HepG2 (cell line): Measurements from ENCODE around the gene TRIM27. TPM values are rescaled to one million over a fixed set of nuclear protein-coding genes. Genes with fewer than 3 reads are reported as not detected.

ENCODE experiments used
- AGO2 ChIP-seq: fragments of 200-400 bp; formaldehyde crosslinking; optimal IDR thresholded peaks from 2 replicates; pipeline ENCODE3; 2017; ENCODE audit warnings: mild to moderate bottlenecking, low read depth, low read length, moderate library complexity
- AHR ChIP-seq: IDR thresholded peaks from 2 replicates; pipeline ENCODE4 v1.6.1; 2018; ENCODE audit warnings: missing genetic modification reagents, missing compliant biosample characterization
- CC2D1A ChIP-seq: sonication (generic); formaldehyde crosslinking; IDR thresholded peaks from 2 replicates; pipeline ENCODE4 v1.8.1; 2023; ENCODE audit warnings: mild to moderate bottlenecking, missing genetic modification reagents
- HNF4G ChIP-seq, 2 experiments: sonication (generic) in 1 of 2; formaldehyde crosslinking in 1 of 2; IDR thresholded peaks; 2 replicates each; pipeline versions ENCODE4 v1.4.0 to v1.6.1; 2011 to 2020; ENCODE audit warnings: borderline replicate concordance in 2 of 2, low read depth in 2 of 2, mild to moderate bottlenecking in 2 of 2, low read length in 1 of 2, missing genetic modification reagents in 1 of 2, moderate library complexity in 1 of 2
- HOXA7 ChIP-seq: sonication (generic); formaldehyde crosslinking; IDR thresholded peaks from 2 replicates; pipeline ENCODE4 v1.8.1; 2022; ENCODE audit warnings: mild to moderate bottlenecking, missing genetic modification reagents, moderate library complexity
- IRF2 ChIP-seq: IDR thresholded peaks from 2 replicates; pipeline ENCODE4 v1.6.1; 2018; ENCODE audit warnings: missing genetic modification reagents, missing compliant biosample characterization
- KDM6A ChIP-seq: IDR thresholded peaks from 2 replicates; pipeline ENCODE4 v1.6.1; 2016; ENCODE audit warnings: low read depth
- NR1H2 ChIP-seq: sonication (generic); formaldehyde crosslinking; IDR thresholded peaks from 2 replicates; pipeline ENCODE4 v1.8.1; 2022; ENCODE audit warnings: low read depth, missing genetic modification reagents, borderline replicate concordance
- PTBP1 ChIP-seq: fragments of 200-400 bp; formaldehyde crosslinking; IDR thresholded peaks from 2 replicates; pipeline ENCODE4 v1.6.1; 2018; ENCODE audit warnings: low read length, low read depth; ENCODE audit not compliant: poor library complexity, severe bottlenecking
- SALL1 ChIP-seq: sonication (generic); formaldehyde crosslinking; IDR thresholded peaks from 2 replicates; pipeline ENCODE4 v1.8.0; 2022; ENCODE audit warnings: mild to moderate bottlenecking, missing genetic modification reagents
- SAP130 ChIP-seq: IDR thresholded peaks from 2 replicates; pipeline ENCODE4 v1.6.1; 2016; ENCODE audit warnings: low read depth
- SETDB1 ChIP-seq: sonication (generic); formaldehyde crosslinking; IDR thresholded peaks from 2 replicates; pipeline ENCODE4 v1.5.1; 2020; ENCODE audit warnings: missing genetic modification reagents, mild to moderate bottlenecking, borderline replicate concordance
- SMARCC2 ChIP-seq: fragments of 450-650 bp; IDR thresholded peaks from 2 replicates; pipeline ENCODE4 v1.6.1; 2017; ENCODE audit warnings: antibody characterized with exemption, mild to moderate bottlenecking
- SRSF9 ChIP-seq: fragments of 200-400 bp; formaldehyde crosslinking; IDR thresholded peaks from 2 replicates; pipeline ENCODE4 v1.6.1; 2018; ENCODE audit warnings: borderline replicate concordance, mild to moderate bottlenecking, low read depth, low read length; ENCODE audit not compliant: insufficient read depth, poor library complexity, severe bottlenecking
- STAG1 ChIP-seq: sonication (generic); formaldehyde crosslinking; IDR thresholded peaks from 2 replicates; pipeline ENCODE4 v1.4.0; 2020; ENCODE audit warnings: missing genetic modification reagents
- TBP ChIP-seq: sonication (generic); formaldehyde crosslinking; IDR thresholded peaks from 2 replicates; pipeline ENCODE4 v1.5.0; 2020; ENCODE audit warnings: missing genetic modification reagents
- TEAD3 ChIP-seq: optimal IDR thresholded peaks from 2 replicates; pipeline ENCODE3; 2016; ENCODE audit warnings: borderline replicate concordance
- TGIF2 ChIP-seq: IDR thresholded peaks from 2 replicates; pipeline ENCODE4 v1.6.1; 2016; ENCODE audit warnings: control low read depth, missing compliant biosample characterization
- ZBTB20 ChIP-seq: sonication (generic); formaldehyde crosslinking; IDR thresholded peaks from 2 replicates; pipeline ENCODE4 v1.8.1; 2023; ENCODE audit warnings: missing genetic modification reagents, low read depth, mild to moderate bottlenecking, borderline replicate concordance
- ZNF207 ChIP-seq: fragments of 450-650 bp; IDR thresholded peaks from 2 replicates; pipeline ENCODE4 v1.6.1; 2016; ENCODE audit warnings: antibody characterized with exemption, borderline replicate concordance
- ZNF501 ChIP-seq: sonication (generic); formaldehyde crosslinking; IDR thresholded peaks from 2 replicates; pipeline ENCODE4 v1.5.1; 2020; ENCODE audit warnings: mild to moderate bottlenecking, moderate library complexity, missing genetic modification reagents
- ZNF546 ChIP-seq: sonication (generic); formaldehyde crosslinking; conservative IDR thresholded peaks from 2 replicates; pipeline ENCODE4 v1.8.1; 2023; ENCODE audit warnings: mild to moderate bottlenecking, missing genetic modification reagents
- ZNF549 ChIP-seq: sonication (generic); formaldehyde crosslinking; IDR thresholded peaks from 2 replicates; pipeline ENCODE4 v1.5.0; 2020; ENCODE audit warnings: missing genetic modification reagents
- ZNF660 ChIP-seq: sonication (generic); formaldehyde crosslinking; IDR thresholded peaks from 2 replicates; pipeline ENCODE4 v1.5.1; 2020; ENCODE audit warnings: mild to moderate bottlenecking, low read depth, missing genetic modification reagents, borderline replicate concordance
- polyA plus RNA-seq, 8 experiments: library from polyadenylated mRNA; depleted of rRNA in 3 of 8; stranded (reverse) in 7 of 8; unstranded in 1 of 8; fragments of >200 nt; fragmentation: Illumina TruSeq in 4 of 8; extraction: Trizol in 4 of 8; gene quantifications; 2 replicates each; pipeline versions ENCODE4 v1.2.1 to v1.2.3, GENCODE V29; 2011 to 2016; ENCODE audit warnings: low read depth in 4 of 8, missing spikeins in 1 of 8, mixed read lengths in 1 of 8; ENCODE audit not compliant: insufficient read depth in 1 of 8
- total RNA-seq, 5 experiments: library from RNA; depleted of rRNA; stranded (reverse); fragments of >200 nt; fragmentation: Illumina TruSeq; extraction: Trizol; gene quantifications; 2 replicates each; pipeline ENCODE4 v1.2.3, GENCODE V29; 2016; ENCODE audit warnings: low read depth in 1 of 5
- TF ChIP-seq, protein P1 (sequence below): sonication (generic); formaldehyde crosslinking; IDR thresholded peaks from 2 replicates; pipeline ENCODE4 v1.8.0; 2022; ENCODE audit warnings: missing genetic modification reagents, low read depth, mild to moderate bottlenecking, borderline replicate concordance
- TF ChIP-seq, protein P2 (sequence below): sonication (generic); formaldehyde crosslinking; IDR thresholded peaks from 2 replicates; pipeline ENCODE4 v1.5.0; 2020; ENCODE audit warnings: mild to moderate bottlenecking, missing genetic modification reagents, borderline replicate concordance
- TF ChIP-seq, protein P3 (sequence below): sonication (generic); formaldehyde crosslinking; IDR thresholded peaks from 2 replicates; pipeline ENCODE4 v1.5.0; 2020; ENCODE audit warnings: missing genetic modification reagents

Gene TRIM27
- total and polyA plus RNA-seq, 2 of the 13 experiments (the other 11 are each of a cell fraction or from before 2014, with no cell fraction given): 88.6 to 112 TPM

DNA sequence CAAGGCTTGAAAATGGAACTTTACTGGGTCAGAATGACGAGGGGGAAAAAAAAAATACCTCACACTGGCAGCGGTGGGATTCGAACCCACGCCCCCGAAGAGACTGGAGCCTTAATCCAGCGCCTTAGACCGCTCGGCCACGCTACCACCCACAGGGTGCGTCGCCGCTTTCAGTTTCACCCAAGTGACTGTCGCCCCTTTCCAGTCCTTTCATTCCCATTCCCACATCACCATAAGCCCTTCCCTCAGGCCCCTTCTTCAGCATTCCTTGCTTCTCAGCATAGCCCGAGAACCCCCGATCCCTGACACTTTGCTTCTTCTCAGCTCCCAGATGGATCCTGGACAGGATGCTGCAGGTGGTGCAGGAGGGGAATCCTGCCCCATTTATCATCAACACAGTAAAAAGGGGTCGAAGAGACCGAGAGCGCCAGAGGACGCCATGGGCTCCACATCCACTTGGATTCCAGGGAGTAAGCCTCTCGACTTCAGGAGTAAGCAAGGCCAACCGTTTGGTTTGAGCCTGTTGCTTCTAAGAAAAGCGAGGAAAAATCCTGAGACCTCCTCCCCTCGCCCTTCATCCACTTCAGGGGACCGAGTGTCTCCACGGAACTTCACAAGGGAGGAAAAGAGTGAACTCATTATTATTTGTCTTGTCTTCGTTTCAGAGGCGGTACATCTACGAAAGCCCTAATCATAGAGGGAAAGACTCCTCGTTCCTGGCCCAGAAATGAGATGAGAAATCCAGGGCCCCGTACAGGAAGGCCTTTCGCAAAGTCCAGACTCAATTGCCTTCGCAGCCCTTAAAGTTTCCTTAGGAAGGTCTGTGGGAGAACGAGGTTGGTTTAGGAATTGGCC lies 20.0 kb upstream of the TRIM27 start (continued):
- TF ChIP-seq, protein P1, sequence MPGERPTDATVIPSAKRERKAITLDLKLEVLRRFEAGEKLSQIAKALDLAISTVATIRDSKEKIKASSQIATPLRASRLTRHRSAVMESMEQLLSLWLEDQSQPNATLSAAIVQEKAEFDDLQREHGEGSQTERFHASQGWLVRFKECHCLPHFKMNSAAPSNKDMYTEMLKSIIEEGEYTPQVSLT (CRISPR knock-in tag): no peak
- TF ChIP-seq TBP (CRISPR knock-in tag) (peak; percentile 4; the same call in 1 of the 2 replicates), ZBTB20 (peak; percentile 50; the same call in 1 of the 2 replicates), IRF2 (CRISPR knock-in tag) (peak; percentile 85), ZNF660 (CRISPR knock-in tag) (no peak), SALL1 (CRISPR knock-in tag) (peak; percentile 88), ZNF549 (no peak), SAP130 (peak; percentile 67; the same call in 1 of the 2 replicates), SRSF9 (no peak), AGO2 (no peak), HOXA7 (no peak), ZNF501 (CRISPR knock-in tag) (peak; percentile 81), AHR (peak; percentile 40; the same call in 1 of the 2 replicates), ZNF546 (CRISPR knock-in tag) (peak; percentile 79; the same call in 1 of the 2 replicates), CC2D1A (CRISPR knock-in tag) (peak; percentile 78; the same call in 1 of the 2 replicates), HNF4G (IDR thresholded peaks at IDR 0.05; ENCODE audit: borderline replicate concordance, low read depth, low read length) (peak; percentile 13; the same call in 1 of the 2 replicates), HNF4G (CRISPR knock-in tag; IDR thresholded peaks at IDR 0.05; ENCODE audit: borderline replicate concordance, low read depth) (0 out of 2 replicates have a peak, but pooled peaks have one; percentile 48), STAG1 (peak; percentile 31; the same call in 1 of the 2 replicates), KDM6A (no peak), NR1H2 (CRISPR knock-in tag) (no peak), PTBP1 (no peak), SMARCC2 (no peak), ZNF207 (no peak), TEAD3 (CRISPR knock-in tag) (peak; percentile 65), SETDB1 (CRISPR knock-in tag) (no peak), TGIF2 (no peak)
- TF ChIP-seq, protein P2, sequence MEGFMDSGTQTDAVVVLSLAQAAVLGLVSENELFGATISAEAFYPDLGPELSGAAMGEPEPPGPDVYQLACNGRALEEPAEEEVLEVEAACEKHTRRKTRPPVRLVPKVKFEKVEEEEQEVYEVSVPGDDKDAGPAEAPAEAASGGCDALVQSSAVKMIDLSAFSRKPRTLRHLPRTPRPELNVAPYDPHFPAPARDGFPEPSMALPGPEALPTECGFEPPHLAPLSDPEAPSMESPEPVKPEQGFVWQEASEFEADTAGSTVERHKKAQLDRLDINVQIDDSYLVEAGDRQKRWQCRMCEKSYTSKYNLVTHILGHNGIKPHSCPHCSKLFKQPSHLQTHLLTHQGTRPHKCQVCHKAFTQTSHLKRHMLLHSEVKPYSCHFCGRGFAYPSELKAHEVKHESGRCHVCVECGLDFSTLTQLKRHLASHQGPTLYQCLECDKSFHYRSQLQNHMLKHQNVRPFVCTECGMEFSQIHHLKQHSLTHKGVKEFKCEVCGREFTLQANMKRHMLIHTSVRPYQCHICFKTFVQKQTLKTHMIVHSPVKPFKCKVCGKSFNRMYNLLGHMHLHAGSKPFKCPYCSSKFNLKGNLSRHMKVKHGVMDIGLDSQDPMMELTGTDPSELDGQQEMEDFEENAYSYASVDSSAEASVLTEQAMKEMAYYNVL (CRISPR knock-in tag): peak; percentile 14; the same call in 1 of the 2 replicates
- TF ChIP-seq, protein P3, sequence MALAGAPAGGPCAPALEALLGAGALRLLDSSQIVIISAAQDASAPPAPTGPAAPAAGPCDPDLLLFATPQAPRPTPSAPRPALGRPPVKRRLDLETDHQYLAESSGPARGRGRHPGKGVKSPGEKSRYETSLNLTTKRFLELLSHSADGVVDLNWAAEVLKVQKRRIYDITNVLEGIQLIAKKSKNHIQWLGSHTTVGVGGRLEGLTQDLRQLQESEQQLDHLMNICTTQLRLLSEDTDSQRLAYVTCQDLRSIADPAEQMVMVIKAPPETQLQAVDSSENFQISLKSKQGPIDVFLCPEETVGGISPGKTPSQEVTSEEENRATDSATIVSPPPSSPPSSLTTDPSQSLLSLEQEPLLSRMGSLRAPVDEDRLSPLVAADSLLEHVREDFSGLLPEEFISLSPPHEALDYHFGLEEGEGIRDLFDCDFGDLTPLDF (CRISPR knock-in tag): no peak
